GM12875 (cell line): ENCODE results near the gene SFXN5.
"Not testable (repeated sequence)": the region's sequence is repeated elsewhere in the genome, so short reads cannot be mapped to it uniquely, and the experiment has no call there.

Source experiments
- H3K4me3 ChIP-seq: one replicate; pipeline ENCODE4 v1.5.1; 2011; ENCODE audit warnings: low read depth, low read length, control low read depth
- CTCF ChIP-seq: IDR thresholded peaks from 2 replicates; pipeline ENCODE4 v1.5.1; 2011; ENCODE audit warnings: low read depth, mild to moderate bottlenecking, control low read depth, inconsistent platforms, low read length, moderate library complexity, borderline replicate concordance; ENCODE audit not compliant: insufficient read depth

Gene SFXN5, protein sequence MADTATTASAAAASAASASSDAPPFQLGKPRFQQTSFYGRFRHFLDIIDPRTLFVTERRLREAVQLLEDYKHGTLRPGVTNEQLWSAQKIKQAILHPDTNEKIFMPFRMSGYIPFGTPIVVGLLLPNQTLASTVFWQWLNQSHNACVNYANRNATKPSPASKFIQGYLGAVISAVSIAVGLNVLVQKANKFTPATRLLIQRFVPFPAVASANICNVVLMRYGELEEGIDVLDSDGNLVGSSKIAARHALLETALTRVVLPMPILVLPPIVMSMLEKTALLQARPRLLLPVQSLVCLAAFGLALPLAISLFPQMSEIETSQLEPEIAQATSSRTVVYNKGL

GRCh38 chr2:73071360-73072128, at the start of gene SFXN5:
Gene SFXN5 (minus strand): TSS chr2:73071712. CDS start chr2:73071705, 7 bp downstream.
- peak within 1 kb of the TSS; percentile 83 for H3K4me3 ChIP-seq
- TF ChIP-seq CTCF = 0 out of 2 replicates have a peak, but pooled peaks have one; percentile 9

GRCh38 chr2:73119611-73120239, 48.2 kb upstream of the SFXN5 start:
- H3K4me3 ChIP-seq = not testable (repeated sequence)

DNA sequence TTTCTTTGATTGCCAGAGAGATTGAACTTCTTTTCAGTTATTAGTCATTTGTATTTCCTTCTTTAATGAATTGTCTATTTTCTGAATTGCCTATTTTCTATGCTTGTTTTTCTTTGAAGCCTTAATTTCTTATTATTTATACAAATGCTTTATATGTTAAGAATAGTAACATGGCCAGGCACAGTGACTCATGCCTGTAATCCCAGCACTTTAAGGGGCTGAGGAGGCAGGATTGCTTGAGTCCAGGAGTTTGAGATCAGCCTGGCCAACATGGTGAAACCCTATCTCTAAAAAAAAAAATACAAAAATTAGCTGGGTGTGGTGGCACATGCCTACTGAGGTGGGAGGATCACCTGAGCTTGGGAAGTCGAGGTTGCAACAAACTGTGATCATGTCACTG, 45.9 kb upstream of the SFXN5 start:
- no peak for TF ChIP-seq CTCF
- no peak overlapping the region for H3K4me3 ChIP-seq

DNA sequence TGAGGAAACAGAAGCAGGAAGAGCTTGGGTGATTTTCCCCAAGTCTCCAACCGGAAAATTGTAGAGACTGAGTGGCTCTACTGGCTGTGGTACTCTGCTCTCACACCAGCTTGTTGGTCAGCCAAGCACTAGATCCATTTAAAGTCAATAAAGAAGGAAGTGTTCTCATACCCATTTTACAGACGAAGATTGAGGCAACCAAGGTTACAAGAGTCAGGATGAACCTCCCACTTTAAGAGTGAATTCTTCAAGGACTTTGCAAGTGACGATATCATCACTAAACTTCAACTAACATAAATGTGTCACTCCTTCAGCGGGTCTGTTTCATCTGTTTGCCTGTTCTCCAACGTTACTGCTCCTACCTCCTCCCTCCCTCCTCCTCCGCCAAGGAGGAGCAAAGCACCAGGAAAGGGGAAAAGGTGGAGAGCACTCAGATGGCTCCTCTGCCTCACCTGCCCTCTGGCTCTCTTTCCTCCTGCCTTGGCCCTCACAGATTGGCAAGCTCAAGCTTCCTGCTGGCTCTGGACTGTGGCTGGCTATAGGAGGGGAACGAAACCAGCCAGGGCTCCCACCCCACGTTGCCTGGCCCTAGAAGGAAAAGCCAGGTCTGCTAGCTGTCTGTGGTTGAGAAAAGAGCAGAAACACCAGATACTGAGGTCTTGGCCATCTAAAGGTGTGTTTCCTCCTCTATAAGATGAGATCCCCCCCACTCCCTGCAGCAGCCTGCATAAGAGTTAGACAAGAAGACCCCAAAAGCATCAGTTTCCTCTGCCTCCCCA, 44.9 kb upstream of the SFXN5 start:
- H3K4me3 ChIP-seq = no peak overlapping the region
- TF ChIP-seq CTCF = no peak

GRCh38 chr2:73114273-73114867, 42.9 kb upstream of the SFXN5 start:
- H3K4me3 ChIP-seq = no peak overlapping the region
- TF ChIP-seq CTCF = no peak

DNA sequence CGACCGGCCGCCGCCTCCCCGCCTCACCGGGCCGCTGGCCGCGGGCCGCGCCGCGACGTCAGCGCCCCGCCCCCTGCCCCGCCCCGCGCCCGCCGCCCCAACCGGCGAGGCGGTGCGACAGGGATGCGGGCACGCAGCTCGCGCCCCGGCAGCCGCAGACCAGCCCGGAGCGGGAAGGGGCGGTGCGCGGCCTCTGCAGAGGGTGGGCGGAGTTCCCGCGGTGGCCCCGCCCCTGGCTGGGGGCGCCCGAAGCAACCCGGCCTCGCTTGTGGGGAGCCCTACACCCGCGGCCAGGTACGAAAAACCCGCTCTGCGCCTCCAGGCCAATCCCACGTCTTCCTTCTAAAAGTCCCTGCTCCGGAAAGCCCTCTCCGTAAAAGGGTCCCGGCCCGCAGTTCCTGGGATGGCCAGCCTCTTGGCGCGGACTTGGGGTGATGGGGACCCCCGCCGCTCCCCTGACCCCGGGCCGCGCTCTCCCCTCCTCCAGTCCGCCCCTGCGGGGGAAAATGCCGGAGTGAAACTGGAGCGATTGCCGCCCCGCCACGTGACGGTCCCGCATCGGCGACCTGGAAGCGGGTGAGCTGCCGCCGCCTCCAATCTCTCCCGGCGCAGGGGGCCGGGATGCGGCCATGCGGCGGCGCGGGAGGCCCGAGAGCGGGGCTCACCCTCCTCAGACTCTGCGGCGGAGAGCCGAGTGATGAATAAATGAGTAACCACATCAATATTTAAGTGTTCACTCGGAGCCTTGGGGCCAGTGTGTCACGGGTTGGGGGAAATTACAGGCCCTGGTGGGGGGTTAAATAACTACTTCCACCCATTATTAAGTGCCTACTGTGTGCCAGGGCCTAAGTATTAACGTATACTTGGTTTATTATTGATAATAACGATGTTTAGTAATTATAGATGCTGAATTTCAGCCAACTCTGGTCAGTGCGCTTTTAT, 41.7 kb upstream of the SFXN5 start, which contains the start of gene RAB11FIP5:
TSS of gene RAB11FIP5 (minus strand) at position 36 of the 942 bp plus-strand sequence. CDS start 171 bp downstream, outside the sequence.
- peak within 1 kb of the TSS; percentile 43 for H3K4me3 ChIP-seq
- TF ChIP-seq CTCF = no peak
